ENCODE data around the gene U2AF1L4. TPM values are rescaled to one million over a fixed set of nuclear protein-coding genes. Genes with fewer than 3 reads are reported as not detected.

The U2AF1L4 gene
- total and polyA plus RNA-seq, 10 of the 15 experiments (the other 5 are each of a cell fraction or from before 2014, with no cell fraction given) = 7.9 to 21.6 (median 15.1) TPM

GRCh38 chr19:35739275-35740107 is 5.7 kb downstream of the U2AF1L4 start:
- POLR2A ChIA-PET = interaction anchor here (0.9 to 7.1 kb wide), 6 partner anchors 9 to 192 kb away, joined by 4 to 91 read pairs (median 4); partner anchors contain the start of gene LIN37
- Histone ChIP-seq H3K4me1 (ENCODE audit: control insufficient read depth, insufficient read depth, low read length) (peaks cover 26% of the 10 kb centered on the region), H3K9ac (ENCODE audit: control insufficient read depth, insufficient read depth, low read length) (peak overlapping the region; percentile 57; the same call in 1 of the 2 replicates)

More at GRCh38 chr19:35739275-35740107, 5.7 kb downstream of the U2AF1L4 start:
- Histone ChIP-seq H4K20me1 (ENCODE audit: control insufficient read depth, insufficient read depth) (no peaks in the 10 kb centered on the region), H3K4me3 (peak overlapping the region; percentile 83), H3K9me3 (replicated peaks; ENCODE audit: control insufficient read depth, insufficient read depth, low read length) (no peaks in the 10 kb centered on the region), H3K27ac (ENCODE audit: control insufficient read depth, insufficient read depth) (no peak overlapping the region), H2AFZ (ENCODE audit: control insufficient read depth, low read depth, low read length) (no peak overlapping the region), H3K79me2 (ENCODE audit: control insufficient read depth, insufficient read depth, low read length) (peaks cover 23% of the 10 kb centered on the region), H3K27me3 (replicated peaks in 1 of 2; ENCODE audit: control insufficient read depth in 2 of 2, insufficient read depth in 2 of 2, low read length in 1 of 2) (no peaks in the 10 kb centered on the region), H3K4me2 (ENCODE audit: control insufficient read depth, insufficient read depth) (peak overlapping the region; percentile 99), H3K36me3 (ENCODE audit: control insufficient read depth in 2 of 2, insufficient read depth in 2 of 2, low read length in 1 of 2) (peaks cover 13 to 28% of the 10 kb centered on the region in 2 experiments; a peak in 3 of 4 replicates)
- TF ChIP-seq POLR2AphosphoS5 (IDR thresholded peaks at IDR 0.05; ENCODE audit: low read length) = 0 out of 2 replicates have a peak, but pooled peaks have one; percentile 12
- TF ChIP-seq MTA3 (IDR thresholded peaks at IDR 0.05; ENCODE audit: borderline replicate concordance, low read length) = 0 out of 2 replicates have a peak, but pooled peaks have one; percentile 49
- peak; percentile 50 for TF ChIP-seq BCL3 (IDR thresholded peaks at IDR 0.05; ENCODE audit: borderline replicate concordance, insufficient read depth, low read depth, low read length, poor library complexity, severe bottlenecking)
- TF ChIP-seq, protein P1, sequence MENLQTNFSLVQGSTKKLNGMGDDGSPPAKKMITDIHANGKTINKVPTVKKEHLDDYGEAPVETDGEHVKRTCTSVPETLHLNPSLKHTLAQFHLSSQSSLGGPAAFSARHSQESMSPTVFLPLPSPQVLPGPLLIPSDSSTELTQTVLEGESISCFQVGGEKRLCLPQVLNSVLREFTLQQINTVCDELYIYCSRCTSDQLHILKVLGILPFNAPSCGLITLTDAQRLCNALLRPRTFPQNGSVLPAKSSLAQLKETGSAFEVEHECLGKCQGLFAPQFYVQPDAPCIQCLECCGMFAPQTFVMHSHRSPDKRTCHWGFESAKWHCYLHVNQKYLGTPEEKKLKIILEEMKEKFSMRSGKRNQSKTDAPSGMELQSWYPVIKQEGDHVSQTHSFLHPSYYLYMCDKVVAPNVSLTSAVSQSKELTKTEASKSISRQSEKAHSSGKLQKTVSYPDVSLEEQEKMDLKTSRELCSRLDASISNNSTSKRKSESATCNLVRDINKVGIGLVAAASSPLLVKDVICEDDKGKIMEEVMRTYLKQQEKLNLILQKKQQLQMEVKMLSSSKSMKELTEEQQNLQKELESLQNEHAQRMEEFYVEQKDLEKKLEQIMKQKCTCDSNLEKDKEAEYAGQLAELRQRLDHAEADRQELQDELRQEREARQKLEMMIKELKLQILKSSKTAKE (IDR thresholded peaks at IDR 0.05; ENCODE audit: low read depth, poor library complexity, severe bottlenecking) = no peak
- TF ChIP-seq POLR2A (IDR thresholded peaks at IDR 0.05; ENCODE audit: low read depth, low read length) = peak; percentile 70
- intact Hi-C loops (cut with micrococcal nuclease; ENCODE audit: unreplicated experiment) = loop anchor here (2.0 kb wide), 2 partner anchors 23 to 47 kb away; no protein-coding TSS in a partner anchor
- DNase-seq (ENCODE audit: low read depth, low spot score) (no peak), ATAC-seq (no peak), FAIRE-seq (no peak)
- 89% methylated on average over 29 of the region's 29 CpGs for WGBS (ENCODE audit: insufficient coverage, insufficient replicate concordance, low lambda C conversion rate, missing lambda C conversion rate)
- CTCF ChIA-PET = interaction anchor here (1.0 to 1.3 kb wide), 2 partner anchors 11 to 143 kb away, joined by 3 read pairs; no protein-coding TSS in a partner anchor
- in situ Hi-C loops (cut with MboI) = no loop called here
- SMC1A ChIA-PET (ENCODE audit: uncharacterized antibody, unreplicated experiment) = interaction anchor here (1.2 to 1.7 kb wide), 3 partner anchors 26 to 45 kb away, joined by 3 to 7 read pairs (median 7); no protein-coding TSS in a partner anchor
- RAD21 ChIA-PET (ENCODE audit: unreplicated experiment) = interaction anchor here (1.0 to 2.5 kb wide), 6 partner anchors 21 to 45 kb away, joined by 4 to 18 read pairs (median 8); no protein-coding TSS in a partner anchor
- no TSS peak for BruUV-seq (replicated peaks)

All from GM12878 (cell line).